ENCODE measurements around the gene PCDH1. TPM values are rescaled to one million over a fixed set of nuclear protein-coding genes. Genes with fewer than 3 reads are reported as not detected.

Gene PCDH1
- total and polyA plus RNA-seq, 12 donors = 3.7 to 16.8 (median 7.7) TPM

- intact Hi-C loops (cut with DNase I) = loop anchor here (5.0 kb wide), 1 partner anchor 174 kb away; no protein-coding TSS in a partner anchor
- Histone ChIP-seq H3K9me3 (replicated peaks in 1 of 3) (no peaks in the 10 kb centered on the region), H3K27ac (peak overlapping the region in 2 of 5 donors; percentile 20 to 47), H3K4me1 (replicated peaks in 1 of 2) (peaks cover 16 to 31% of the 10 kb centered on the region in 2 donors), H3K36me3 (replicated peaks in 1 of 2) (no peaks in the 10 kb centered on the region), H3K27me3 (peaks cover 15% of the 10 kb centered on the region), H3K4me3 (peak overlapping the region in 1 of 4 donors; percentile 71)
- peak in 2 of 7 donors; percentile 30 to 74 for DNase-seq
- 1 to 3% (median 2%) methylated on average over 7 to 65 of the region's 65 CpGs for WGBS, 4 donors
- TF ChIP-seq POLR2A (IDR thresholded peaks at IDR 0.05) (no peak), CTCF (IDR thresholded peaks at IDR 0.05) (no peak)
These were observed 2.2 kb downstream of the PCDH1 start for GRCh38 chr5:141875795-141876627.

GRCh38 chr5:141875022-141875740, 3.0 kb downstream of the PCDH1 start:
- H3K27me3 ChIP-seq = peaks cover 15% of the 10 kb centered on the region
- DNase-seq = peak in 1 of 7 donors; percentile 13
- whole genome bisulfite sequencing, 4 donors = 17 to 30% (median 25%) methylated on average over 7 to 9 of the region's 9 CpGs
- H3K27ac ChIP-seq = peak overlapping the region in 1 of 5 donors; percentile 47
- TF ChIP-seq POLR2A (IDR thresholded peaks at IDR 0.05) = no peak
- no peak for TF ChIP-seq CTCF (IDR thresholded peaks at IDR 0.05)
- H3K4me1 ChIP-seq (replicated peaks in 1 of 2) = peaks cover 16 to 31% of the 10 kb centered on the region in 2 donors
- H3K9me3 ChIP-seq (replicated peaks in 1 of 3) = no peaks in the 10 kb centered on the region
- no peak overlapping the region for H3K4me3 ChIP-seq
- intact Hi-C loops (cut with DNase I) = loop anchor here (5.0 kb wide), 1 partner anchor 173 kb away; no protein-coding TSS in a partner anchor
- no peaks in the 10 kb centered on the region for H3K36me3 ChIP-seq (replicated peaks in 1 of 2)

- DNase-seq = peak in 2 of 7 donors; percentile 15 to 70
These were observed 3.8 kb downstream of the PCDH1 start for GRCh38 chr5:141874262-141874964.

More at GRCh38 chr5:141874262-141874964, 3.8 kb downstream of the PCDH1 start:
- TF ChIP-seq POLR2A (IDR thresholded peaks at IDR 0.05) = no peak
- no peak for TF ChIP-seq CTCF (IDR thresholded peaks at IDR 0.05)
- Histone ChIP-seq H3K36me3 (replicated peaks in 1 of 2) (no peaks in the 10 kb centered on the region), H3K9me3 (replicated peaks in 1 of 3) (no peaks in the 10 kb centered on the region), H3K4me1 (replicated peaks in 1 of 2) (peaks cover 16 to 30% of the 10 kb centered on the region in 2 donors), H3K27me3 (peaks cover 15% of the 10 kb centered on the region), H3K4me3 (no peak overlapping the region), H3K27ac (peak overlapping the region in 1 of 5 donors; percentile 34)
- intact Hi-C loops (cut with DNase I) = no loop called here
- 47 to 58% (median 54%) methylated on average over 15 to 16 of the region's 16 CpGs for WGBS, 4 donors
